HL-60 (cell line): ENCODE measurements around the gene B9D1.

Experiments used
- DNase-seq, 2 experiments: peaks; one replicate each; pipeline ENCODE4 v3.0.0-alpha.2; 2010 to 2020; ENCODE audit warnings: low read depth in 1 of 2, low spot score in 1 of 2
- H3K27ac ChIP-seq: fragments of 250-450 bp; sonication (Bioruptor Pico); replicated peaks from 2 replicates; pipeline ENCODE4 v1.5.1; 2020; ENCODE audit warnings: mild to moderate bottlenecking, moderate library complexity
- H3K27me3 ChIP-seq: fragments of 250-450 bp; sonication (Bioruptor Pico); 2 replicates; pipeline ENCODE4 v1.5.1; 2021; ENCODE audit warnings: mild to moderate bottlenecking, moderate library complexity; ENCODE audit not compliant: insufficient read depth, poor library complexity, severe bottlenecking
- H3K4me3 ChIP-seq: replicated peaks from 2 replicates; pipeline ENCODE4 v1.5.1; 2011; ENCODE audit warnings: mild to moderate bottlenecking, control low read depth, low read length; ENCODE audit not compliant: insufficient read depth
- GABPA ChIP-seq: IDR thresholded peaks from 2 replicates; pipeline ENCODE4 v1.6.1; 2012; ENCODE audit warnings: low read depth
- POLR2AphosphoS5 ChIP-seq: IDR thresholded peaks from 2 replicates; pipeline ENCODE4 v1.6.1; 2012; ENCODE audit warnings: low read depth
- SPI1 ChIP-seq: IDR thresholded peaks from 2 replicates; pipeline ENCODE4 v1.6.1; 2012; ENCODE audit warnings: low read depth, mild to moderate bottlenecking, borderline replicate concordance
- TF ChIP-seq, protein P1 (sequence below): IDR thresholded peaks from 2 replicates; pipeline ENCODE4 v1.6.1; 2012; ENCODE audit warnings: low read depth; ENCODE audit not compliant: insufficient replicate concordance
- TF ChIP-seq, protein P2 (sequence below): IDR thresholded peaks from one replicate; pipeline ENCODE4 v1.5.1; 2011; ENCODE audit warnings: low read length, control low read depth, inconsistent platforms; ENCODE audit not compliant: insufficient read depth

Gene B9D1

DNA sequence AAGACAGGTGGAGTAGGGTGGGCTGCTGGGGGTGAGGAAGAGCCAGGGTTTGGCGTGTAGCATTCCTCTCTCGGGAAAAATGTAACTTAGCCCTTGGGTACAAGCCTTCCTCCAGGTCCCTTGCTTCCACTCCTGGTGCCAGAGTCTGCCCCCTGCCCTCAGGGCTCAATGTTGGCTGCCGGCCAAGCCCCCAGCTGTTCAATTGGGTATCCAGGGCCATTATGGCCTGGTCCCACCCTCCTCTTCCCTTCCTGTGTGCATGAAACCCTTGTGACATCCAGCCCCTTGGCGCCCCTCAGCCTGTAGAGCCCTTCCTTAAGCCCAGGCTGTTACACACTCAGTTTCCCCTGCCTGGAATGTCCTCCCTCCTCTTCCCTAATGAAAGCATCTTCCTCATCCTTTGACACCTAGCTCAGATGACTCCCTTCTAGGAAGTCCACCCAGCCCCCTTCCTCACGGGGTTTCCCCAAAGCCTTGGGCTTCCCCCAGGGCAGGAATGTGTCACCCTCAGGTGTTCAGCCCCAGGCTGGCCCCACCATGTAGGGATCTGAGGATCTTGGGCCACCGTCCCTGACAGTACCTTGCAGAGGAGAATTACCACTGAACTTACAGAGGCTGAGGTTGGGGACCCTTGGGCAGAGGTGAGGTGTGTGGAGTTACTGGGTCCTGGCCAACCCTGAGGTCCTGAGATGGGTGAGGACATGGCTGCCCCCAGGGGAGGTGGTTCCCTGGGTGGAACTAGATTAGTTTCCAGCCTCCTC lies 30.0 kb downstream of the B9D1 start:
- no peak overlapping the region for H3K27ac ChIP-seq
- H3K4me3 ChIP-seq, result no peak overlapping the region
- no peaks in the 10 kb centered on the region for H3K27me3 ChIP-seq
- TF ChIP-seq POLR2AphosphoS5 (no peak), SPI1 (no peak)
- no peak for DNase-seq

DNA sequence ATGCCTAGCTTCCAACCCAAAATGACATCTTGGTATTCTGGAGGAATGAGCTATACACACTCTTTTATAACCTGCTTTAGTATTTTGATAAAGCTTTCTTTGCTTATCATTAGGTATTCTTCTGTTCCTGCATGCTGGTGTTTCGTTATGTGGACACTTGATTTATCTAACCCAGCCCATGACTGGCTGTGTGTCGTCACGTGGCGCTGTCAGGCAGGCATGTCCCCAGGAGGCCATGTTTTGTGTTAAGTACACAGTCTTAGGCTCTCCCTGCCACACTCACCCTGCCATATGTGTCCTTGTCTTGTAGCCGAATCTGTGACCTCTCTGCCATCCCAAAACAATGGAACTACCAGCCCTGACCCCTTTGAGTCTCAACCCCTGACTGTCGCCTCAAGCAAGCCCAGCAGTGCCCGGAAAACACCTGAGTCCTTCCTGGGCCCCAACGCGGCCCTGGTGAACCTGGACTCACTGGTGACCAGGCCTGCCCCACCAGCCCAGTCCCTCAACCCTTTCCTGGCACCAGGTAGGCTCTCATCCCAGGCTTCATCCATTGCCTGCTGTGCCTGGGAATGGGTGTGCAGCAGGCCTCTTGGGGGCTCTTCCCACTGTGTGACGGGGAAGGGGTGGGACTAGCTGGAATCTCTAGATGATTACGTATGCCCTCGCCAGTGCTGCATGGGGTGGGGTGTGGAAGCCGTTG lies 30.8 kb downstream of the B9D1 start:
- no peak overlapping the region for H3K27ac ChIP-seq

DNA sequence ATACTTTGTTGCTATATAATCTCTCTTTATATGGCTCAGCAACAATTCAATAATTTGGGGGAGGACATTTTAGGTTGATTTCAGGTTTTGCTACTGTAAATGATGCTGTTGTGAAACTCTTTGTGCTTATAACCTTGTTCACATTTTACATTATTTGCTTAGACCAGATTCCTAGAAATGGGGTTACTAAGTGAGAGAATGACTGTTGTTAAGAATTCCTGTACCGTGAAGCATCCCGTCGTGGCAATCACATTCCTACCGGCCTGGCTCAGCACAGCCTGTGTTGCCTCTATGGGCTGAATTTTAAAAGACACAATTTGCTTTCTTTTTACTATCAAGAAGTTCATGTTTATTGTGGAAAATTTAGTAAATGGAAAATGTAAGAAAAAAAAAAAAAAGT lies 31.4 kb downstream of the B9D1 start:
- H3K27me3 ChIP-seq, result no peaks in the 10 kb centered on the region
- no peak overlapping the region for H3K4me3 ChIP-seq
- no peak overlapping the region for H3K27ac ChIP-seq
- TF ChIP-seq SPI1 (no peak), GABPA (no peak)
- TF ChIP-seq, protein P1, sequence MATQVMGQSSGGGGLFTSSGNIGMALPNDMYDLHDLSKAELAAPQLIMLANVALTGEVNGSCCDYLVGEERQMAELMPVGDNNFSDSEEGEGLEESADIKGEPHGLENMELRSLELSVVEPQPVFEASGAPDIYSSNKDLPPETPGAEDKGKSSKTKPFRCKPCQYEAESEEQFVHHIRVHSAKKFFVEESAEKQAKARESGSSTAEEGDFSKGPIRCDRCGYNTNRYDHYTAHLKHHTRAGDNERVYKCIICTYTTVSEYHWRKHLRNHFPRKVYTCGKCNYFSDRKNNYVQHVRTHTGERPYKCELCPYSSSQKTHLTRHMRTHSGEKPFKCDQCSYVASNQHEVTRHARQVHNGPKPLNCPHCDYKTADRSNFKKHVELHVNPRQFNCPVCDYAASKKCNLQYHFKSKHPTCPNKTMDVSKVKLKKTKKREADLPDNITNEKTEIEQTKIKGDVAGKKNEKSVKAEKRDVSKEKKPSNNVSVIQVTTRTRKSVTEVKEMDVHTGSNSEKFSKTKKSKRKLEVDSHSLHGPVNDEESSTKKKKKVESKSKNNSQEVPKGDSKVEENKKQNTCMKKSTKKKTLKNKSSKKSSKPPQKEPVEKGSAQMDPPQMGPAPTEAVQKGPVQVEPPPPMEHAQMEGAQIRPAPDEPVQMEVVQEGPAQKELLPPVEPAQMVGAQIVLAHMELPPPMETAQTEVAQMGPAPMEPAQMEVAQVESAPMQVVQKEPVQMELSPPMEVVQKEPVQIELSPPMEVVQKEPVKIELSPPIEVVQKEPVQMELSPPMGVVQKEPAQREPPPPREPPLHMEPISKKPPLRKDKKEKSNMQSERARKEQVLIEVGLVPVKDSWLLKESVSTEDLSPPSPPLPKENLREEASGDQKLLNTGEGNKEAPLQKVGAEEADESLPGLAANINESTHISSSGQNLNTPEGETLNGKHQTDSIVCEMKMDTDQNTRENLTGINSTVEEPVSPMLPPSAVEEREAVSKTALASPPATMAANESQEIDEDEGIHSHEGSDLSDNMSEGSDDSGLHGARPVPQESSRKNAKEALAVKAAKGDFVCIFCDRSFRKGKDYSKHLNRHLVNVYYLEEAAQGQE, result no peak
- DNase-seq, result no peak

More for the DNA sequence above, 30.8 kb downstream of the B9D1 start:
- Histone ChIP-seq H3K4me3 (no peak overlapping the region), H3K27me3 (no peaks in the 10 kb centered on the region)
- TF ChIP-seq POLR2AphosphoS5 (no peak), SPI1 (no peak), GABPA (no peak)
- TF ChIP-seq, protein P1, result no peak
- TF ChIP-seq, protein P2, sequence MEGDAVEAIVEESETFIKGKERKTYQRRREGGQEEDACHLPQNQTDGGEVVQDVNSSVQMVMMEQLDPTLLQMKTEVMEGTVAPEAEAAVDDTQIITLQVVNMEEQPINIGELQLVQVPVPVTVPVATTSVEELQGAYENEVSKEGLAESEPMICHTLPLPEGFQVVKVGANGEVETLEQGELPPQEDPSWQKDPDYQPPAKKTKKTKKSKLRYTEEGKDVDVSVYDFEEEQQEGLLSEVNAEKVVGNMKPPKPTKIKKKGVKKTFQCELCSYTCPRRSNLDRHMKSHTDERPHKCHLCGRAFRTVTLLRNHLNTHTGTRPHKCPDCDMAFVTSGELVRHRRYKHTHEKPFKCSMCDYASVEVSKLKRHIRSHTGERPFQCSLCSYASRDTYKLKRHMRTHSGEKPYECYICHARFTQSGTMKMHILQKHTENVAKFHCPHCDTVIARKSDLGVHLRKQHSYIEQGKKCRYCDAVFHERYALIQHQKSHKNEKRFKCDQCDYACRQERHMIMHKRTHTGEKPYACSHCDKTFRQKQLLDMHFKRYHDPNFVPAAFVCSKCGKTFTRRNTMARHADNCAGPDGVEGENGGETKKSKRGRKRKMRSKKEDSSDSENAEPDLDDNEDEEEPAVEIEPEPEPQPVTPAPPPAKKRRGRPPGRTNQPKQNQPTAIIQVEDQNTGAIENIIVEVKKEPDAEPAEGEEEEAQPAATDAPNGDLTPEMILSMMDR, result no peak
- no peak for DNase-seq

DNA sequence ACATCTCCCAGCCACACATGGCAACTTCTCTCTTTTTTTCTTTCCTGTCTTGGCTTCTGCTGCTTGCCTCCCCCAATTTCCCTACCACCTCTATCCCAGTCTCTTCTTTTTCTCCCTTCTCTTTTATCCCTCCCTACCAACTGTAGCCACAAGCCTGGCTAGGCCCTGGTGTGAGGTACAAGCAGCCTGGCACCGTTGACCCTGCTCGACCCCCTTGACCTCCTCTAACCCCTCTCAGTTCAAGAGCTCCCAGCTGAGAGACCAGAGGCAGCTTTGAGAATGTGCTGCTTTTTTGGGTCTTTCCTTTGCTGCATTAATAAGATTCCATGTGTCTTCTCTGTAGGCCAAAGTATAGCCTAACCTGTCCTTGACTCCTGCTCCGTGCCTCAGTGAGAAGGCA lies 32.3 kb downstream of the B9D1 start:
- H3K27me3 ChIP-seq, result no peaks in the 10 kb centered on the region
- no peak for DNase-seq
- H3K4me3 ChIP-seq, result no peak overlapping the region
- H3K27ac ChIP-seq, result no peak overlapping the region
- TF ChIP-seq, protein P1, result no peak
- TF ChIP-seq POLR2AphosphoS5 (no peak), GABPA (no peak), SPI1 (no peak)
- TF ChIP-seq, protein P2, result no peak
